Upper lobe of left lung (tissue), 6 donors: ENCODE measurements around the gene GRIA3. TPM values are rescaled to one million over a fixed set of nuclear protein-coding genes. Genes with fewer than 3 reads are reported as not detected.

Source experiments
- ATAC-seq, 2 donors: fragments of 200-7000 bp; cut with Tn5 transposase; one replicate each; pipeline ENCODE4 v1.9.1; 2022; ENCODE audit warnings: mild to moderate bottlenecking in 2 of 2, moderate library complexity in 2 of 2; ENCODE audit not compliant: low FRiP score in 2 of 2
- DNase-seq, 2 donors: peaks; one replicate each; pipeline ENCODE4 v3.0.0-alpha.2; 2019 to 2020
- H3K27ac ChIP-seq, 4 donors: fragments of 200-600 bp; sonication (generic); one replicate each; pipeline ENCODE4 v1.5.1; 2016 to 2019
- H3K27me3 ChIP-seq, 4 donors: fragments of 200-600 bp; sonication (generic); one replicate each; pipeline ENCODE4 v1.5.1; 2017 to 2019
- H3K36me3 ChIP-seq, 4 donors: fragments of 200-600 bp; sonication (generic); one replicate each; pipeline ENCODE4 v1.5.1; 2016 to 2019
- H3K4me1 ChIP-seq, 4 donors: fragments of 200-600 bp; sonication (generic); one replicate each; pipeline ENCODE4 v1.5.1; 2018 to 2019
- H3K4me3 ChIP-seq, 4 donors: fragments of 200-600 bp; sonication (generic); one replicate each; pipeline ENCODE4 v1.5.1; 2017 to 2019; ENCODE audit warnings: mild to moderate bottlenecking in 2 of 4, moderate library complexity in 1 of 4
- H3K9me3 ChIP-seq, 4 donors: fragments of 200-600 bp; sonication (generic); one replicate each; pipeline ENCODE4 v1.5.1; 2018 to 2019
- EP300 ChIP-seq, 4 donors: sonication (generic); formaldehyde crosslinking; IDR thresholded peaks; one replicate each; pipeline ENCODE4 v1.5.1; 2017; ENCODE audit warnings: antibody characterized with exemption in 4 of 4, control low read depth in 2 of 4
- POLR2A ChIP-seq, 4 donors: fragments of 450-650 bp; IDR thresholded peaks; one replicate each; pipeline ENCODE4 v1.5.1; 2016 to 2017; ENCODE audit warnings: antibody characterized with exemption in 4 of 4, mild to moderate bottlenecking in 2 of 4
- POLR2AphosphoS5 ChIP-seq, 2 donors: sonication (generic); formaldehyde crosslinking; IDR thresholded peaks; one replicate each; pipeline ENCODE4 v1.5.1; 2017; ENCODE audit warnings: antibody characterized with exemption in 2 of 2
- WGBS, 2 donors: methylation state at CpG; one replicate each; pipeline ENCODE4 v1.1.5; 2017 to 2018; 5-methylcytosine and 5-hydroxymethylcytosine counted together
- total RNA-seq, 6 donors: library from RNA; depleted of rRNA in 4 of 6; stranded (reverse); fragments of >200 nt in 4 of 6; gene quantifications; one replicate each; pipeline versions ENCODE4 v1.1.0 to v1.2.1, GENCODE V29; 2016 to 2021
- TF ChIP-seq, protein P1 (sequence below), 6 experiments: fragments of 450-650 bp in 4 of 6; fragments of 200-600 bp in 2 of 6; sonication (generic) in 2 of 6; IDR thresholded peaks; one replicate each; pipeline ENCODE4 v1.5.1; 2016 to 2019; ENCODE audit warnings: antibody characterized with exemption in 6 of 6
- donor health status: DM: no; HTN: no; CAD: no; lungs with moderate emphysema.
- donor health status: DM: no; HTN: yes; CAD: no; lungs with severe emphysema.

GRIA3 gene
- total RNA-seq, 6 donors from 2014 or later = under 0.01 to 0.57 (median 0.29) TPM; not detected in 3

GRCh38 chrX:123189338-123189737 lies 5.3 kb downstream of the GRIA3 start:
- WGBS, 2 donors = 80 to 85% methylated on average over 6 to 8 of the region's 8 CpGs
- H3K27ac ChIP-seq = no peak overlapping the region
- ATAC-seq (no peak), DNase-seq (no peak)
- no peak overlapping the region for H3K4me3 ChIP-seq
- peaks cover 0 to 6% (median 0%) of the 10 kb centered on the region in 4 donors for H3K4me1 ChIP-seq
- no peaks in the 10 kb centered on the region for H3K9me3 ChIP-seq
- TF ChIP-seq EP300 (IDR thresholded peaks at IDR 0.05) (no peak), POLR2A (IDR thresholded peaks at IDR 0.05) (no peak), POLR2AphosphoS5 (IDR thresholded peaks at IDR 0.05) (no peak)
- TF ChIP-seq, protein P1, sequence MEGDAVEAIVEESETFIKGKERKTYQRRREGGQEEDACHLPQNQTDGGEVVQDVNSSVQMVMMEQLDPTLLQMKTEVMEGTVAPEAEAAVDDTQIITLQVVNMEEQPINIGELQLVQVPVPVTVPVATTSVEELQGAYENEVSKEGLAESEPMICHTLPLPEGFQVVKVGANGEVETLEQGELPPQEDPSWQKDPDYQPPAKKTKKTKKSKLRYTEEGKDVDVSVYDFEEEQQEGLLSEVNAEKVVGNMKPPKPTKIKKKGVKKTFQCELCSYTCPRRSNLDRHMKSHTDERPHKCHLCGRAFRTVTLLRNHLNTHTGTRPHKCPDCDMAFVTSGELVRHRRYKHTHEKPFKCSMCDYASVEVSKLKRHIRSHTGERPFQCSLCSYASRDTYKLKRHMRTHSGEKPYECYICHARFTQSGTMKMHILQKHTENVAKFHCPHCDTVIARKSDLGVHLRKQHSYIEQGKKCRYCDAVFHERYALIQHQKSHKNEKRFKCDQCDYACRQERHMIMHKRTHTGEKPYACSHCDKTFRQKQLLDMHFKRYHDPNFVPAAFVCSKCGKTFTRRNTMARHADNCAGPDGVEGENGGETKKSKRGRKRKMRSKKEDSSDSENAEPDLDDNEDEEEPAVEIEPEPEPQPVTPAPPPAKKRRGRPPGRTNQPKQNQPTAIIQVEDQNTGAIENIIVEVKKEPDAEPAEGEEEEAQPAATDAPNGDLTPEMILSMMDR (IDR thresholded peaks at IDR 0.05) = no peak
- H3K36me3 ChIP-seq = no peaks in the 10 kb centered on the region
- peaks cover 0 to 9% (median 0%) of the 10 kb centered on the region in 4 donors for H3K27me3 ChIP-seq

DNA sequence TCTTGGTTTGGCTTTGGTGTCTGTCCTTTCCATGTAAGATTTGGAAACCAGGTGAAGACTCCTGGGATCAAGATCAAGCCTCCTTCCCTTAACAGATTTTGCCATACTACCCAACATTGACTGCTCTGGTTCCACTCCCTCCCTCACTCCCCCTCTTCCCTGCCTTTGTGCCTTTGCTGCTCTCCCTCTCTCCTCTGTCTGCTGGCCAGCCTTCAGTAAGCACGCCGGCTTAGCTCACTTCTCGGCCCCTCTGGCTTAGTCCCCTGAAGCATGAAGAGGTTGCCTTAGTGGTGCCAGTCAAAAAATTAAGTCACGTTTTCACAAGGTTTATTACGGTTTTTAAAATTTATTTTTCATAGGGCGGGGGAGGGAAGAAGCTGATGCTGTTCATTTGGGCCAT lies 6.0 kb downstream of the GRIA3 start:
- 56 to 64% methylated on average over 6 of the region's 6 CpGs for WGBS, 2 donors
- Histone ChIP-seq H3K9me3 (no peaks in the 10 kb centered on the region), H3K27ac (no peak overlapping the region), H3K4me1 (no peaks in the 10 kb centered on the region), H3K4me3 (no peak overlapping the region), H3K36me3 (no peaks in the 10 kb centered on the region), H3K27me3 (peaks cover 0 to 2% (median 0%) of the 10 kb centered on the region in 4 donors)
- no peak for ATAC-seq
- DNase-seq = no peak
- TF ChIP-seq, protein P1 (IDR thresholded peaks at IDR 0.05) = no peak
- no peak for TF ChIP-seq POLR2A (IDR thresholded peaks at IDR 0.05)
- no peak for TF ChIP-seq POLR2AphosphoS5 (IDR thresholded peaks at IDR 0.05)
- TF ChIP-seq EP300 (IDR thresholded peaks at IDR 0.05) = no peak

DNA sequence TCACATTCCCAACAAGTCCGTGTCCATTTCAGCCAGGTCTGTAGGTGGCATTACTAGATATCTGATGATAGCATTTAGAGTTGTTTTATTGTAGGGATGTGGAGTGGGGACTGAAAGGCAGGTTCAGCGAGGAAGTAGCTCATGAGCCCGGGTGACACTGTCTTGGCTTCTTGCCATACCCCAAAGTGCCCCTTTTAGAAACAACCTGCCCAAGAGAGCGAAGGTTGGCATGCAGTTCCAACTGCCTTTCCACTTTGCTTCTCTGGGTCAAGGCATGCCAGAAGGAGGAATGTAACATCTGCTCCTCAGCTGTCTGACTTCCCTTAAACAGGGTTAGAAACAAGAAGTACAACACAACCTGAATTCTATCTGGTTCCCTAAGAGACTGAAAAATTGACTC lies 9.0 kb downstream of the GRIA3 start:
- TF ChIP-seq, protein P1 (IDR thresholded peaks at IDR 0.05) = no peak
- TF ChIP-seq EP300 (IDR thresholded peaks at IDR 0.05) (no peak), POLR2AphosphoS5 (IDR thresholded peaks at IDR 0.05) (no peak), POLR2A (IDR thresholded peaks at IDR 0.05) (no peak)
- Histone ChIP-seq H3K4me3 (no peak overlapping the region), H3K27ac (no peak overlapping the region), H3K9me3 (no peaks in the 10 kb centered on the region), H3K27me3 (no peaks in the 10 kb centered on the region), H3K36me3 (no peaks in the 10 kb centered on the region), H3K4me1 (no peaks in the 10 kb centered on the region)
- WGBS, 2 donors = 49 to 51% methylated on average over 4 of the region's 4 CpGs
- no peak for ATAC-seq
- DNase-seq = no peak

GRCh38 chrX:123199338-123199737 lies 15.3 kb downstream of the GRIA3 start:
- Histone ChIP-seq H3K4me3 (no peak overlapping the region), H3K27ac (no peak overlapping the region), H3K9me3 (no peaks in the 10 kb centered on the region), H3K36me3 (no peaks in the 10 kb centered on the region), H3K4me1 (no peaks in the 10 kb centered on the region), H3K27me3 (no peaks in the 10 kb centered on the region)
- 89 to 100% methylated on average over 1 of the region's 1 CpG for WGBS, 2 donors
- DNase-seq (no peak), ATAC-seq (no peak)
- no peak for TF ChIP-seq POLR2A (IDR thresholded peaks at IDR 0.05)
- TF ChIP-seq POLR2AphosphoS5 (IDR thresholded peaks at IDR 0.05) = no peak
- TF ChIP-seq EP300 (IDR thresholded peaks at IDR 0.05) = no peak
- TF ChIP-seq, protein P1 (IDR thresholded peaks at IDR 0.05) = no peak

DNA sequence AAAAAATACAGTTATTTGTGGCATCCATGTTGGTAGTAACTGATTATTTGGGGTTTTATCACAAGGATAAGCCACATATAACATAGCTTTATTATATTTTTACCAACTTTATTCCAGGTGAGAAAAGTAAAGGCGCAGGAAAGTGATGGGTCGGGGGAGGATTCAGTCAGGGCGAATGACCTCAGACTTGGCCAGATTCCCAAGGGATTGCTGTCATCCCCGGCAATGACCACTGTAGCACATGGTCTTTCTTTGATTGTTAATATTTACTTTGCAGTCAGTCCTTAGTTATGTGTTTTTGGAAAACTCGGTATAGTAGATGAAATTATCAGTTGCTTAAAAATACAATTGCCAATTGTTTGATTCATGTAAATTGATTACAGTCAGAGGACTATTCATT lies 17.6 kb downstream of the GRIA3 start:
- ATAC-seq = no peak
- Histone ChIP-seq H3K27me3 (no peaks in the 10 kb centered on the region), H3K4me3 (no peak overlapping the region), H3K27ac (no peak overlapping the region), H3K4me1 (no peaks in the 10 kb centered on the region), H3K36me3 (no peaks in the 10 kb centered on the region), H3K9me3 (no peaks in the 10 kb centered on the region)
- 68 to 74% methylated on average over 5 of the region's 5 CpGs for WGBS, 2 donors
- no peak for DNase-seq
- no peak for TF ChIP-seq EP300 (IDR thresholded peaks at IDR 0.05)
- no peak for TF ChIP-seq POLR2A (IDR thresholded peaks at IDR 0.05)
- no peak for TF ChIP-seq POLR2AphosphoS5 (IDR thresholded peaks at IDR 0.05)
- TF ChIP-seq, protein P1 (IDR thresholded peaks at IDR 0.05) = no peak
